Measurements from ENCODE around the gene SEC61A1. TPM values are rescaled to one million over a fixed set of nuclear protein-coding genes. Genes with fewer than 3 reads are reported as not detected.

The SEC61A1 gene
- total RNA-seq, 3 donors from 2014 or later (not counting 1 experiment from before 2014, with no cell fraction given) = 143 to 172 (median 148) TPM

DNA sequence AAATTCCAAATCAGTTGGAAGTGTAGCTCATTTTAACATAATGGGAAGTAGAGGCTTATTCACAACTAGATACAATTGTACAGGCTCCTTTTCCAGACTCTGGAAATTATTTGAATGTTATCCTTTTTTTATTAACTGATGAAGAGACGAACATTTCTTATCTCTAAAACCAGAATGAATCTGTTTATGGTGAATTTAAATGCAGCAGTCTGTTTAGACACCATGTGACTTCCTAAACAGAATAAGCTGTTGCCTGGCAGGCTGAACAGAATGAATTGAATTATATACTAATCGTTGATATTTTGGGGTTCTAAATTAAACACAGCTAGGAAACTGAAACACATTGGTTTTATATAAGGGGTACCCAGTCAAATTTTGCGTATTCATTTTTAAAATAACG is 4.0 kb downstream of the SEC61A1 start:
- ATAC-seq = no peak
- peak overlapping the region in 1 of 2 donors; percentile 93 for H3K27ac Mint-ChIP-seq
- intact Hi-C loops (cut with micrococcal nuclease) = no loop called here
- no peaks in the 10 kb centered on the region for H3K27me3 ChIP-seq (ENCODE audit: control insufficient read depth, insufficient read depth, low read length)
- no peaks in the 10 kb centered on the region for H3K9me3 ChIP-seq (ENCODE audit: control insufficient read depth, insufficient read depth, low read length)
- no peaks in the 10 kb centered on the region for H3K27me3 Mint-ChIP-seq (ENCODE audit: low read depth in 2 of 2)
- no peak overlapping the region for H3K4me3 ChIP-seq (ENCODE audit: low read length)
- WGBS (ENCODE audit: insufficient coverage) = 97% methylated on average over 3 of the region's 4 CpGs
- peaks cover 17% of the 10 kb centered on the region for H3K4me1 ChIP-seq (ENCODE audit: control insufficient read depth, insufficient read depth, low read length)
- peaks cover 43 to 56% of the 10 kb centered on the region in 2 donors for H3K4me1 Mint-ChIP-seq
- H3K36me3 Mint-ChIP-seq = peaks cover 18% of the 10 kb centered on the region
- TF ChIP-seq, protein P1, sequence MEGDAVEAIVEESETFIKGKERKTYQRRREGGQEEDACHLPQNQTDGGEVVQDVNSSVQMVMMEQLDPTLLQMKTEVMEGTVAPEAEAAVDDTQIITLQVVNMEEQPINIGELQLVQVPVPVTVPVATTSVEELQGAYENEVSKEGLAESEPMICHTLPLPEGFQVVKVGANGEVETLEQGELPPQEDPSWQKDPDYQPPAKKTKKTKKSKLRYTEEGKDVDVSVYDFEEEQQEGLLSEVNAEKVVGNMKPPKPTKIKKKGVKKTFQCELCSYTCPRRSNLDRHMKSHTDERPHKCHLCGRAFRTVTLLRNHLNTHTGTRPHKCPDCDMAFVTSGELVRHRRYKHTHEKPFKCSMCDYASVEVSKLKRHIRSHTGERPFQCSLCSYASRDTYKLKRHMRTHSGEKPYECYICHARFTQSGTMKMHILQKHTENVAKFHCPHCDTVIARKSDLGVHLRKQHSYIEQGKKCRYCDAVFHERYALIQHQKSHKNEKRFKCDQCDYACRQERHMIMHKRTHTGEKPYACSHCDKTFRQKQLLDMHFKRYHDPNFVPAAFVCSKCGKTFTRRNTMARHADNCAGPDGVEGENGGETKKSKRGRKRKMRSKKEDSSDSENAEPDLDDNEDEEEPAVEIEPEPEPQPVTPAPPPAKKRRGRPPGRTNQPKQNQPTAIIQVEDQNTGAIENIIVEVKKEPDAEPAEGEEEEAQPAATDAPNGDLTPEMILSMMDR (IDR thresholded peaks at IDR 0.05) = no peak
- H3K36me3 ChIP-seq (ENCODE audit: control insufficient read depth, insufficient read depth, low read length) = peaks cover 55% of the 10 kb centered on the region
- no peak overlapping the region for H3K4me3 Mint-ChIP-seq
- DNase-seq = no peak
- no peak overlapping the region for H3K27ac ChIP-seq (ENCODE audit: low read length)
- no peaks in the 10 kb centered on the region for H3K9me3 Mint-ChIP-seq

DNA sequence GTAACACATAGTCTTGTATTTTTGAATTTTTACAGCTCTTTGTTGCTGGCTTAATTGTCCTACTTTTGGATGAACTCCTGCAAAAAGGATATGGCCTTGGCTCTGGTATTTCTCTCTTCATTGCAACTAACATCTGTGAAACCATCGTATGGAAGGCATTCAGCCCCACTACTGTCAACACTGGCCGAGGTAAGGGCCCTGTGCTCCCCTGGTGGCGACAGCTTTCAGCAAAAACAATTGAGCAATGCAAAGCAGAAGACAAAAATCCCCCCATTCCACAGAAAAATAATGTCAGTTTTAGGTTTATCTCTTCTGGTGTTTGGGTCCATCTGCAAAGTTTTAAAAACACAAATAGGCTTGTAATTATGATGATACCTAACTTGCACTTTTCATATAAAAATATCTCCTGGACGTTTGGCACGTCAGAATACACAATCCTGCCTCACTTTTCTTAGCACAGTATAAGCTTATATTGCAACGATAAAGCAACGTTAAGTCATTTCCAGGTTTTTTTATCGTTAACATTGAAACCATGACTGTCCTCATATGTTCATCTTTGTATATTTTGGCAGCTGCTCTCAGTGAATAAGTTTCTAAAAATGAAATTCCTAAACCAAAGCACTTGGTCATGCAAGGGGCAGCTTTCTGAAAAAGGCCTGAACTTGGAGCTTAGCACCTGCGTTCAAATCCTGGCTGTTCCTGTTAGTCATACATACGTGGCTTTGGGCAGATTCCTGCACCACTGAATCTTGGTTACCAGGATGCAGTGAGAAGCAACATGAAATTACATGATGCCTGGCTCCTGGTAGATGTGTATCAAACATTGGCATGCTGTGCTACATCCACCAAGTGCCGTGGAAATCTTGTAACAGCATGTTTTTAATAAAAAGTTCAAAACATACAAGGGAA is 8.5 kb downstream of the SEC61A1 start:
- WGBS (ENCODE audit: insufficient coverage) = 93% methylated on average over 11 of the region's 11 CpGs
- H3K4me3 Mint-ChIP-seq = no peak overlapping the region
- H3K36me3 ChIP-seq (ENCODE audit: control insufficient read depth, insufficient read depth, low read length) = peaks cover 81% of the 10 kb centered on the region
- H3K36me3 Mint-ChIP-seq = peaks cover 54% of the 10 kb centered on the region
- no peak overlapping the region for H3K27ac ChIP-seq (ENCODE audit: low read length)
- H3K27ac Mint-ChIP-seq = no peak overlapping the region
- no peak overlapping the region for H3K4me3 ChIP-seq (ENCODE audit: low read length)
- DNase-seq (no peak), ATAC-seq (no peak)
- peaks cover 21 to 26% of the 10 kb centered on the region in 2 donors for H3K4me1 Mint-ChIP-seq
- TF ChIP-seq, protein P1 (IDR thresholded peaks at IDR 0.05) = no peak
- H3K9me3 Mint-ChIP-seq = no peaks in the 10 kb centered on the region
- intact Hi-C loops (cut with micrococcal nuclease) = no loop called here
- no peaks in the 10 kb centered on the region for H3K9me3 ChIP-seq (ENCODE audit: control insufficient read depth, insufficient read depth, low read length)
- H3K4me1 ChIP-seq (ENCODE audit: control insufficient read depth, insufficient read depth, low read length) = no peaks in the 10 kb centered on the region
- no peaks in the 10 kb centered on the region for H3K27me3 ChIP-seq (ENCODE audit: control insufficient read depth, insufficient read depth, low read length)
- no peaks in the 10 kb centered on the region for H3K27me3 Mint-ChIP-seq (ENCODE audit: low read depth in 2 of 2)

DNA sequence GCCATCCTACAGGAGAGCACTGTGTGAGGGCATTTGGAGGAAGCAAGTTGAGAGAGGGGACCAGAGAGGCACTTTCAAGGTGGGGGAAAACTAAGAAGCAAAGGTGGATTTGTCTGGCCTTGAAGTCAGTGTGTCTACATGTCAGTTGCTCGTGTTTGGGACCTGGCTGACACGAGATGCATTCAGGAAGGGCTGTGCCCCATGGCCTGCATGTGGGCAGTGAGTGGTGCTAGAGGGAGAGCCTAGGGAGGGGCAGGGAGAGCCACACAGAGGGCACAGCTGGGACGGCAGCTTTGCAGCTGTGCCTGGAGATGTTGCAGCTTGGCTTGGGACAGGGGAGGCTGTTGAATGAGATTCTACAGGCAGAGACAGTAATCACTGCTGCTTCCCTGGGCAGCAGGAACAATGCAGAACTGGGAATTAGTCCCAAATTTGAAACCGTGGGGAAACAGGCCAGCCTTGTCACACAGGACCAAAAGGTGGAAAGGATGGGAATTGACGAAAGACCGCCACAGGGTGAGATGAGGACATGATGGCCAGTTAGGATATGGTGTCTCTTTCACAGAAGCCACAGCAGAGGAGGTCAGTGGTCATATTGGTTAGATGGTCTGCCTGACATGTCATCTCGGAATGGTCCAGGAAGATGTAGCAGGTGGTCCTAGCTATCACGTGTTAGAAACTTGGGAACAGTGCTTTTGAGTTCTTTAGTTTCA is 10.0 kb downstream of the SEC61A1 start:
- DNase-seq (no peak), ATAC-seq (no peak)
- H3K9me3 Mint-ChIP-seq = no peaks in the 10 kb centered on the region
- Histone ChIP-seq H3K4me1 (ENCODE audit: control insufficient read depth, insufficient read depth, low read length) (no peaks in the 10 kb centered on the region), H3K36me3 (ENCODE audit: control insufficient read depth, insufficient read depth, low read length) (peaks cover 85% of the 10 kb centered on the region), H3K27me3 (ENCODE audit: control insufficient read depth, insufficient read depth, low read length) (no peaks in the 10 kb centered on the region), H3K27ac (ENCODE audit: low read length) (no peak overlapping the region), H3K9me3 (ENCODE audit: control insufficient read depth, insufficient read depth, low read length) (no peaks in the 10 kb centered on the region), H3K4me3 (ENCODE audit: low read length) (no peak overlapping the region)
- H3K4me3 Mint-ChIP-seq = no peak overlapping the region
- H3K4me1 Mint-ChIP-seq = peaks cover 18 to 23% of the 10 kb centered on the region in 2 donors
- WGBS (ENCODE audit: insufficient coverage) = 81% methylated on average over 8 of the region's 8 CpGs
- no peaks in the 10 kb centered on the region for H3K27me3 Mint-ChIP-seq (ENCODE audit: low read depth in 2 of 2)
- TF ChIP-seq, protein P1 (IDR thresholded peaks at IDR 0.05) = no peak
- intact Hi-C loops (cut with micrococcal nuclease) = no loop called here
- peak overlapping the region in 1 of 2 donors; percentile 25 for H3K27ac Mint-ChIP-seq
- H3K36me3 Mint-ChIP-seq = peaks cover 56% of the 10 kb centered on the region
